Measurements from ENCODE around the gene AGMO.

The AGMO gene

GRCh38 chr7:15495170-15495569 is 66.6 kb downstream of the AGMO start:
- Histone ChIP-seq H3K27me3 (ENCODE audit: low read length) (no peaks in the 10 kb centered on the region), H3K36me3 (ENCODE audit: low read length) (no peaks in the 10 kb centered on the region), H3K9me2 (replicated peaks; ENCODE audit: insufficient read depth, low read length) (no peaks in the 10 kb centered on the region), H2AFZ (ENCODE audit: low read depth, low read length, severe bottlenecking) (no peak overlapping the region), H3K9me3 (ENCODE audit: insufficient read depth, low read length) (no peaks in the 10 kb centered on the region), H4K20me1 (ENCODE audit: low read depth, low read length) (no peaks in the 10 kb centered on the region), H3F3A (ENCODE audit: insufficient read depth) (no peaks in the 10 kb centered on the region), H3K27ac (ENCODE audit: low read depth, low read length) (no peak overlapping the region), H3K79me2 (ENCODE audit: insufficient read depth, low read length) (no peaks in the 10 kb centered on the region), H3K4me3 (ENCODE audit: insufficient read depth, low read length, poor library complexity, severe bottlenecking) (no peak overlapping the region), H3K4me2 (ENCODE audit: low read depth, low read length, poor library complexity, severe bottlenecking) (no peak overlapping the region), H3K9ac (ENCODE audit: low read length) (no peak overlapping the region)
- TF ChIP-seq EZH2phosphoT487 (conservative IDR thresholded peaks at IDR 0.05; ENCODE audit: low read length) (no peak), CTCF (IDR thresholded peaks at IDR 0.05; ENCODE audit: insufficient read depth, low read length, poor library complexity, severe bottlenecking) (no peak)

- TF ChIP-seq EZH2phosphoT487 (conservative IDR thresholded peaks at IDR 0.05; ENCODE audit: low read length): no peak
- no peak for TF ChIP-seq CTCF (IDR thresholded peaks at IDR 0.05; ENCODE audit: insufficient read depth, low read length, poor library complexity, severe bottlenecking)
- H3K36me3 ChIP-seq (ENCODE audit: low read length): no peaks in the 10 kb centered on the region
These were observed 67.1 kb downstream of the AGMO start for GRCh38 chr7:15494711-15495110.

GRCh38 chr7:15491361-15491760 is 70.5 kb downstream of the AGMO start:
- H3K27me3 ChIP-seq (ENCODE audit: low read length): no peaks in the 10 kb centered on the region
- no peaks in the 10 kb centered on the region for H4K20me1 ChIP-seq (ENCODE audit: low read depth, low read length)
- no peak overlapping the region for H3K4me2 ChIP-seq (ENCODE audit: low read depth, low read length, poor library complexity, severe bottlenecking)
- no peaks in the 10 kb centered on the region for H3K36me3 ChIP-seq (ENCODE audit: low read length)
- H3F3A ChIP-seq (ENCODE audit: insufficient read depth): no peaks in the 10 kb centered on the region
- no peaks in the 10 kb centered on the region for H3K9me3 ChIP-seq (ENCODE audit: insufficient read depth, low read length)
- no peak overlapping the region for H3K9ac ChIP-seq (ENCODE audit: low read length)
- no peak overlapping the region for H3K27ac ChIP-seq (ENCODE audit: low read depth, low read length)
- no peaks in the 10 kb centered on the region for H3K9me2 ChIP-seq (replicated peaks; ENCODE audit: insufficient read depth, low read length)
- TF ChIP-seq CTCF (IDR thresholded peaks at IDR 0.05; ENCODE audit: insufficient read depth, low read length, poor library complexity, severe bottlenecking): no peak
- no peak for TF ChIP-seq EZH2phosphoT487 (conservative IDR thresholded peaks at IDR 0.05; ENCODE audit: low read length)
- H3K79me2 ChIP-seq (ENCODE audit: insufficient read depth, low read length): no peaks in the 10 kb centered on the region
- no peak overlapping the region for H2AFZ ChIP-seq (ENCODE audit: low read depth, low read length, severe bottlenecking)
- no peak overlapping the region for H3K4me3 ChIP-seq (ENCODE audit: insufficient read depth, low read length, poor library complexity, severe bottlenecking)

More at GRCh38 chr7:15494711-15495110, 67.1 kb downstream of the AGMO start:
- H3K4me2 ChIP-seq (ENCODE audit: low read depth, low read length, poor library complexity, severe bottlenecking): no peak overlapping the region
- H4K20me1 ChIP-seq (ENCODE audit: low read depth, low read length): no peaks in the 10 kb centered on the region
- H3K9me2 ChIP-seq (replicated peaks; ENCODE audit: insufficient read depth, low read length): no peaks in the 10 kb centered on the region
- H2AFZ ChIP-seq (ENCODE audit: low read depth, low read length, severe bottlenecking): no peak overlapping the region
- H3K9ac ChIP-seq (ENCODE audit: low read length): no peak overlapping the region
- no peaks in the 10 kb centered on the region for H3F3A ChIP-seq (ENCODE audit: insufficient read depth)
- H3K4me3 ChIP-seq (ENCODE audit: insufficient read depth, low read length, poor library complexity, severe bottlenecking): no peak overlapping the region
- H3K27me3 ChIP-seq (ENCODE audit: low read length): no peaks in the 10 kb centered on the region
- no peak overlapping the region for H3K27ac ChIP-seq (ENCODE audit: low read depth, low read length)
- H3K79me2 ChIP-seq (ENCODE audit: insufficient read depth, low read length): no peaks in the 10 kb centered on the region
- no peaks in the 10 kb centered on the region for H3K9me3 ChIP-seq (ENCODE audit: insufficient read depth, low read length)

All from SU-DHL-6 (cell line).